CD4-positive, alpha-beta T cell treated with Interleukin-17A for 1 hour (primary cell): ENCODE measurements around the gene RNF149.
"Not testable (repeated sequence)": the region's sequence is repeated elsewhere in the genome, so short reads cannot be mapped to it uniquely, and the experiment has no call there.

Experiments used
- DNase-seq: peaks from one replicate; pipeline ENCODE4 v3.0.0-alpha.2; 2020

Gene RNF149

GRCh38 chr2:101308432-101309210, at the start of gene RNF149:
Gene RNF149 (minus strand): TSS chr2:101308701. CDS start chr2:101308588, 113 bp downstream.
- peak; percentile 92 for DNase-seq

GRCh38 chr2:101357376-101357775, 48.9 kb upstream of the RNF149 start:
- no peak for DNase-seq

- DNase-seq = no peak
Measured at GRCh38 chr2:101356521-101356920, 48.0 kb upstream of the RNF149 start.

- DNase-seq = no peak
Measured at GRCh38 chr2:101356055-101356454, 47.6 kb upstream of the RNF149 start.

GRCh38 chr2:101355401-101356054, 47.0 kb upstream of the RNF149 start:
- DNase-seq = no peak

- no peak for DNase-seq
Measured at GRCh38 chr2:101354420-101355311, 46.2 kb upstream of the RNF149 start.

GRCh38 chr2:101352631-101353030, 44.1 kb upstream of the RNF149 start:
- not testable (repeated sequence) for DNase-seq

GRCh38 chr2:101351207-101351606, 42.7 kb upstream of the RNF149 start:
- no peak for DNase-seq

- DNase-seq = peak; percentile 33
Measured at GRCh38 chr2:101349893-101350662, 41.6 kb upstream of the RNF149 start.

- no peak for DNase-seq
Measured at GRCh38 chr2:101348883-101349282, 40.4 kb upstream of the RNF149 start.

GRCh38 chr2:101346909-101347308, 38.4 kb upstream of the RNF149 start:
- DNase-seq = no peak

- DNase-seq = no peak
Measured at GRCh38 chr2:101344137-101344536, 35.6 kb upstream of the RNF149 start.

GRCh38 chr2:101342625-101343008, 34.1 kb upstream of the RNF149 start:
- no peak for DNase-seq

- peak; percentile 73 for DNase-seq
Measured at GRCh38 chr2:101341901-101342624, 33.6 kb upstream of the RNF149 start.

GRCh38 chr2:101341421-101341820, 32.9 kb upstream of the RNF149 start:
- DNase-seq = peak; percentile 49

GRCh38 chr2:101340141-101340551, 31.6 kb upstream of the RNF149 start:
- no peak for DNase-seq

GRCh38 chr2:101339266-101339880, 30.9 kb upstream of the RNF149 start:
- no peak for DNase-seq

- DNase-seq = no peak
Measured at GRCh38 chr2:101337877-101338276, 29.4 kb upstream of the RNF149 start.

- no peak for DNase-seq
Measured at GRCh38 chr2:101332885-101333766, 24.6 kb upstream of the RNF149 start.

- DNase-seq = no peak
Measured at GRCh38 chr2:101331202-101331601, 22.7 kb upstream of the RNF149 start.
